Stimulated activated CD8-positive, alpha-beta memory T cell treated with anti-CD3 and anti-CD28 coated beads, Interleukin-15, amount 100 ng/mL, for 24 hours (primary cell): ENCODE data around the gene SLC39A11.
"Not testable (repeated sequence)": the region's sequence is repeated elsewhere in the genome, so short reads cannot be mapped to it uniquely, and the experiment has no call there.

Source experiments
- DNase-seq: peaks from one replicate; pipeline ENCODE4 v3.0.0-alpha.2; 2020; ENCODE audit warnings: low read depth

Gene SLC39A11

DNA sequence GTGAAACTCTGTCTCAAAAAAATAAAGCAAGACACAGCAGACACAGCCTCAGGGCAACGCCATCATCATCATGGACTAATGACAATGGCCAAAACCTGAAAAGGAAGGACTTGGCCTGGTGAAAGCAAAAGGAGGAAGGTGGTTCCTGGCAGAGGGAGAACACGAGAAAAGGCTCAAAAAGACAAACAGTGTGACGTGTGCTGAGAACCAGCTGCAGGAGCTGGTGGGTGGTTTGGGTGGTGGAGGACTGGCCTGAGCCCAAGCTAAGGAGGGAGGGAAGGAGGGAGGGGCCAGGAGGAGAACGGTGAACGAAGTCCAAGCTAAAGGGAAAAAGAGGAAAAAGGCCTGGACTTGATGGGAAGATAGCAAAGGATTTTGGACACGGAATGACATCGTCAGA, 85.1 kb downstream of the SLC39A11 start:
- DNase-seq: no peak

DNA sequence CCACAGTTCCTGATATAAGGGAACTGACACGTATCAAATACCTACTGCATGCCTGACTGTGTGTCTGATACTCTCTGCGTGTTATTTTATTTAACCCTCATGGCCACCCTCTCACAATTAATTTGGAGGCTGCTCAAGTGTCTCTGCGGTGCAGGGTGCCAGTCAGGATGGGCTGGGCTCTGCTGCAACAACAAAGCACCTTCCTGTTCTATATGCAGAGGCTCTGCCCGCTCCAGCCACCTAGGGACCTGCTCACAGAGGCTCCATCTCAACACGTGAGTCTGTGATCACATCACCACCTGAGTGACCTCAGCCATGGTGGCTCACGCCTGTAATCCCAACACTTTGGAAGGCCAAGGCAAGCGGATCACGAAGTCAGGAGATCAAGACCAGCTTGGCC, 87.1 kb downstream of the SLC39A11 start:
- DNase-seq: no peak

- no peak for DNase-seq
Observed at GRCh38 chr17:73003487-73003886, 89.0 kb downstream of the SLC39A11 start.

DNA sequence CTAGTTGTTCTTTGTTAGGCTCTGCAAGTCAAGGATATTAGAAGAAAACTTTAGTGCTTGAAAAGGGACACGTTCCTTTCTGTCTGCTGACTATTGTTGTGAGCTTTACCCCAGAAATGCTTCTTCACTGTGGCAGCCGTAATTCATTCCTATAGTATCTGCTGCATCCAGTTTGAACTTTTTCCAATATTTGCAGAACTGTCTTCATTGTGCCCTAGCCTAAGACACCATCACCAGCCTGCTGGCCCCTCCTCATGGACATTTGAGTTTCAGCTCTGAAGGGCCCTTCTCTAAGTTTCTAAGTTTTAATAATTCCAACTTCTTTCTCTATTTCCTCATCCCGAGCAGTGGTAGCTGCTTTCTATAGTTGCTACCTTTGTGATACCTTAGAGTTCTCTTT, 91.7 kb downstream of the SLC39A11 start:
- no peak for DNase-seq

GRCh38 chr17:72999474-72999873, 93.0 kb downstream of the SLC39A11 start:
- not testable (repeated sequence) for DNase-seq

GRCh38 chr17:72998343-72998742, 94.1 kb downstream of the SLC39A11 start:
- no peak for DNase-seq

DNA sequence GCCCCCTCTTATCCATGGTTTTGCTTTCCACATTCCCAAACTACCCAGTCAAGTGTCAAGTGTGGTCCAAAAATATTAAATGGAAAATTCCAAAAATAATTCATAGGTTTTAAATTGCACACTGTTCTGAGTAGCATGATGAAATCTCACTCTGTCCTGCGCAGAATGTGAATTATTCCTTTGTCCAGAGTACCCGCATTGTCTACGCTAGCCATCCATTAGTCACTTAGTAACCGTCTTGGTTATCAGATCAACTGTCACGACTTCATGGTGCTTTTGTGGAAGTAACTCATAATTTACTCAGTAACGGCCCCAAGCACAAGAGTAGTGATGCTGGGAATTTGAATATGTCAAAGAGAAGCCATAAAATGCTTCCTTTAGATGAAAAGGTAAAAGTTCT, 94.9 kb downstream of the SLC39A11 start:
- DNase-seq: no peak

GRCh38 chr17:72996791-72997190, 95.7 kb downstream of the SLC39A11 start:
- no peak for DNase-seq

DNA sequence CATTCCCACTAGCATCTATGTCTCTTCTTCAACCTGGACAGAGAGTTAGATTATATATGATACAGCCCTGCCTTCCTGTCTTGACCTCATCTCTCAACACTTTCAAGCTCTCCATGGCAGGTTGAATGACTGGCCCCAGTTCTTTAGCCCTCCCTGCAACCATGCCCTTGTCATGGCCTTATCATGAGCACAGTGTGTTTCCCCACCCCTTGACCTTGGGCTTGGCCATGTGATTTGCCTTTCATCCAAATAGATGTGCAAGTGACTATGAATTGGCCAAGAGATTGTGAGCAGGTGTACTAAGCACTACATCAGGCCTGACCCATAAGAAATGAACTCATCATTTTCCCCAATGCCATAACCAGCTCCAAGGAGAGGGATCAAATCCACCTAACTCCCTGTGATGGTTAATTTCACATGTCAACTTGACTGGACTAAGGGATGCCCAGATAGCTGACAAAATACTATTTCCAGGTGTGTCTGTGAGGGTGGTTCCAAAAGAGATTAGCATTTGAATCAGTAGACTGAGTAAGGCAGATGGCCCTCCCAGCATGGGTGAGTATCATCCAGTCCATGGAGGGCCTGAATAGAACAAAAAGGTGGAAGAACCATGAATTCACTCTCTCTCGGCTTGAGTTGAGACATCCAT, 97.4 kb downstream of the SLC39A11 start:
- DNase-seq: no peak

- not testable (repeated sequence) for DNase-seq
Observed at GRCh38 chr17:72992783-72993467, 99.6 kb downstream of the SLC39A11 start.

GRCh38 chr17:72991651-72992050, 100.8 kb downstream of the SLC39A11 start:
- no peak for DNase-seq

DNA sequence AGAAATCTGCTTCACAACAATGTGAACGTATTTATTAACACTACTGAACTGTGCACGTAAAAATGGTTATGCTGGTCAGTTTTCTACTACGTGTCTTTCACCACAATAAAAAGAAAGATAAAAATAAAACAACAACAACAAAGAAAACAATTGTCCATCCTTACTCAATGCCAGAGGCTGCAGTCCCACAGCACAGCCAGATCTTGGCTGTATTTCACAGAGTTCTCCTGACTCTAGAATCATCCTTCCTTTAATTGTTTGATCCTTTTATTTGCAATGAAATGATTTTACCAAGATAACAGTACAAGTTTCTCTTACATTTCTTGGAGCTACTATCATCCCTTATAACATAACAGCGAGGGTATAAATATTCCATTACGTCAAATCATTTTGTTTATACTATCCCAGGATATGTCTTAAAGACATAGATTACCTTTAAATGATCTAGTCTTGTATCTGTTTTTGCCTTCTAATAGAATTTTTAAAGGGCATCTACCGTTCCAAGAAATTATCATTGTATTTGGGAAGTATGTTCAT, 103.3 kb downstream of the SLC39A11 start:
- DNase-seq: no peak

DNA sequence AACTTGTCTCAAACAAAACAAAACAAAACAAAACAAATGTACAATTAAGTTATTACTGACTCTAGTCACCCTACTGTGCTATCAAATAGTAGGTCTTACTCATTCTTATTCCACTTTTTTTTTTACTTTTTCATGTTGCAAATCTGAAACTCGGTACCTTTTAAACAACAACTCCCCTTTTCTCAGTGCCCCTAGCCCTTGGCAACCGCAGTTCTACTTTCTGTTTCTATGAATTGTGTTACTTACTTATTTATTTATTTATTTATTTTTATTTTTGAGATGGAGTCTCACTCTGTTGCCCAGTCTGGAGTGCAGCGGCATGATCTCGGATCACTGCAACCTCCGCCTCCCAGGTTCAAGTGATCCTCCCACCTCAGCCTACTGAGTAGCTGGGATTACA, 104.0 kb downstream of the SLC39A11 start:
- no peak for DNase-seq

DNA sequence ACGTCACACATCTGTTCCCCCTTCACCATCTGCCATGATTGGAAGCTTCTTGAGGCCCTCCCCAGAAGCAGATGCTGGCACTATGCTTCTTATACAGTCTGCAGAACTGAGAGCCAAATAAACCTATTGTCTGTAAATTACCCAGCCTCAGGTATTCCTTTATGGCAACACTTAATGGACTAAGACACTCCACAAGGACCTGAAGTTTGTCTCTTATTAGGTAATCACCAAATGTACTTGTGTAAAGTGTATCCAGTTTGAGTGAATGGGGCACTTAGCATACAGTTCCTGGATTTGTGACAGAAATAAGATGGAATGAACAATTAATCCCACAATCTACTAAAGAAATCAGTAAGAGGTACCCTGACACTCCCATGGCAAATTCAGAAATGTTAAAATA, 105.3 kb downstream of the SLC39A11 start:
- DNase-seq: no peak

DNA sequence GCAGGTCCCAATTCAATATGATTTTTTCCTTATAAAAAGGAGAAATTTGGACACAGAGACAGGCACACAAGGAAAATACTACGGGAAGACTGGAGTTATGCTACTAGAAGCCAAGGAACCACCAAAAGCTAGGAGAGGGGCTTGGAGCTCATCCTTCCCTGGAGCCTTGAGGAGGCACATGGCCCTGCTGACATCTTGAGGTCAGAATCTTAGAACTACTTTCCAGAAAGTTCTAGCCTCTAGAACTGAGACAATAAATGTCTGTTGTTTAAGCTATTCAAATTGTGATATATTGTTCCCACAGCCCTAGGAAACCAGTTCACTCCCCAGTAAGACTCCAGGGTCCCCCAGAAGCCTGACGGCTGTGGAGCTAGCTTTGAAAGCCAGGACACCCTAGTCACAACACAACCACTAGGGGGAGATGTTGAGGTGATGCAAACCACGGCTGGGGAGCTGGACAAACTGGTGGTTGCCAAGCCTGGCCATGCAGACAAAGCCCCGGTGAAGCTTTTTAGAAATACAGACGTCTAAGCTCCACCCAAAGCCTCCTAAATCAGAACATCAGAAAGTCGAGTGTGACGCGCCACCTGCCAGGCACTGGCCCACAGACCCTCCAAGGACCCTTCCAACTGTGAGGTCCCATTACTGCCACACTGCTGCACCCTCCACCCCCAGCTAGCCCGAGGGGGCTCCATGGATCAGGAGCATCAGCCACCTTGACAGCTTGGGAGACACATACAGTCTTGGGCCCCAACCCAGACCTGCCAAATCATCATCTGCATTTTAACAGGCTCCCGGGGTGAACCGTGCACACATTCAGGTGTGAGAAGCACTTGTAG, 106.4 kb downstream of the SLC39A11 start:
- DNase-seq: no peak

DNA sequence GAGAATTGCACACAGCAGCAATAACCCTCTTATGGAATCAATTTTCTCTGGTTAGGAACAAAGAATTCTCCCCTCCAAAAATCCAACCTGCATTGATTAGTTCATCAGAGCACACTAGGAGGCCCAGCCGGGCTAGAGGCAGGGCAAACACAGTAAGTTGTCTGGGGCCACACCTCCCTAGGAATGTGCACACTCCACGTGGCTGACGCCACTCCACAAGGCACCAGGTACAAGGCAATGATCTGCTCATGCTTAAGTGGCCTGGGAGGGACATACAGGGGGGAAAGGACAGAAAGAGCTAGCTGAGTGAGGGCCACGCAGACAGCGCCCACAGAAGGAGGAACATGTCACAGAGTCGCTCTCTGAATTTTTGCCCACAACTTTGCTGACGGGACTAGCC, 107.6 kb downstream of the SLC39A11 start:
- no peak for DNase-seq

DNA sequence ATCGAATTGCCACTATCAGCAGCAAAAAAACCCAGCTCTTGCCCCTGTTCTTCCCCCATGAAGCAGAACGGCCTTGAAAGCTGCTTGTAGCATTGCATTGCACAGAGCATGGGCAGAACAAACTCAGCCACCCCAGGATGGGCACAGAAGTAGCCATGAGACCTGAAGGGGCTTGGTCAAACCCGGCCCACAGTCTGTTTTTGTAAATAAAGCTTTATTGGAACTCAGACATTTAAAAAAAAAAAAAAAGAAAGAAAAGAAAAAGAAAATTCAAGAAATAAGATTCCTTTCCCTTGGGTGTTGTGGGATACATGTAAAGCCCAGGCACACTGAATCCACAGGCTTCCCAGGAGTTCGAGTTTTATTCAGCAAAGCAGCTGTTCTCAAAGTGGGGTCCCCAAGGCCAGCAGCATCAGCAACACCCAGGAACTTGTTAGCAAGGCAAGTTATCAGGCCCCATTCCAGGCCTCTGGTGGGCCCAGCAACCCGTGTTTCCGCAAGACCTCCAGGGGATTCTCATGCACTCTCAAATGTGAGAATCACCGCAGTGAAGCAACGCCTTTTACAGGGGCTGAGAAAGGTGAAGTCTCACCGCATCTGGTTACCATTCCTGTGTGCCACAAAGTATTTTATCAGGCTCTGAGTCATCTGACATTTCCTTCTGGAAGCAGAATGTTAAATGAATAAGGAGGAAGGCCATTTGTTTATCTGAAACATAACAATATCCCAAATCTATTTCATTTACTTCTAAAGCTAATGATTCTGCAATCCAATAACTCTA, 108.2 kb downstream of the SLC39A11 start:
- DNase-seq: no peak

GRCh38 chr17:72982680-72983079, 109.8 kb downstream of the SLC39A11 start:
- DNase-seq: no peak

DNA sequence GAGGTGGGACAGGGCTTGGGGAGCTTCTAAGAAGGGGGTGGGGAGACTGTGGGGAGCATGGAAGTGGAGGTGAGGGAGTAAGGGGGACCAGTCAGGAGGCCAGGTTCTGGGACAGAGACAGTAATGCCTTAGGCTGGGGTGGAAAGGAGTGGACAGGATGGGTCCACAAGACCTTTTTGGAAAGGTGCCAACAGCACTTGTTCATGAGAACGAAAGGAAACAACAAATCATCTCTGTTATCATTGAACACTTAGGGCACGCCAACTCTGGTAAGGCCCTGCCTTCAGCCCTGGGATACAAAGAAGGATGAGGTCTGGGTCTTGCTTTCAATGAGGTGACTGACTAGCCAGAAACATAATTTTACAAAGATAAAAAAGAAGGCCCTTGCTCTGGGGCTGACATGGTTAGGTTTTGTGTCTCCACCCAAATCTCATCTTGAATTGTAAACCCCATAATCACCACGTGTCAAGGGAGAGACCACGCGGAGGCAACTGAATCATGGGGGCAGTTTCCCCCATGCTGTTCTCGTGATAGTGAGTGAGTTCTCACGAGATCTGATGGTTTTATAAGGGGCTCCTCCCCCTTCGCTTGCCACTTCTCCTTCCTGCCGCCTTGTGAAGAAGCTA, 113.8 kb downstream of the SLC39A11 start:
- no peak for DNase-seq

DNA sequence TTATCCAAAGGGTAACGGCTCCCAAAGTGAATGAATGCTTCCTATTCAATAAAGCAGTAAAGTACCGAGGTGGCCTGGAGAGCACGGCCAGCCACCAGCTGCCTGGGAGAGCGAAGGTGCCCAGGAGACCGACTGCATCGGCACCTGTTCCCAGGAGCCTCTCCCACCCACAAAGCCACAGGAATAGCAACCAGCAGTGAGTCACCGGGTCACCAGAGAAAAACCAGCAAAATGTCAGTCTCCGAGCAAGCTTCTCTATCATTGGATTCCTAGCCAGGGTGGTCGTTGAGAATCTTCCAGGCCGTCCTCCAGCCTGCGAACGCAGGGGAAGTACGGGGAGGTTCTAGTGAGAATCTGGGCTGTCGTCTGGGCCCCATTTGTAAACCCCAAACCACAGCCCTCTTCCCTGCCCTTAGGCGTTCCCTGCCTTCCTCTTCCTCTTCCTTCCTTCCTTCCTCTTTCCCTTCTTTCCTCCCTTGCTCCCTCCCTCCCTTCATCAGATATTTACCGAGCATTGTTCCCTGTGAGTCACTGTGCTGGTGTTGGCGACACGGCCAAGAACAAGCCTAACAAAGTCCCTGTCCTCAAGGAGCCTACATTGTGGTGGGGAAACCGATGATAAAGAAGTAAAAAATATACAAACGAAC, 114.6 kb downstream of the SLC39A11 start:
- DNase-seq: no peak
